Heart right ventricle (tissue), 16 donors: ENCODE measurements around the gene TRMT2B. TPM values are rescaled to one million over a fixed set of nuclear protein-coding genes. Genes with fewer than 3 reads are reported as not detected.

Experiments used
- ATAC-seq, 8 donors: fragments of 200-7000 bp; cut with Tn5 transposase; one replicate each; pipeline ENCODE4 v1.9.1; 2020; ENCODE audit warnings: mild to moderate bottlenecking in 8 of 8, moderate library complexity in 8 of 8, moderate number of reproducible peaks in 1 of 8
- DNase-seq, 2 donors: peaks; one replicate each; pipeline ENCODE4 v3.0.0-alpha.2; 2020
- H3K27ac ChIP-seq, 10 donors: fragments of 200-600 bp; sonication (generic) in 2 of 10; one replicate each; pipeline versions ENCODE4 v1.5.0 to v1.8.0; 2020 to 2022; ENCODE audit warnings: mild to moderate bottlenecking in 3 of 10
- H3K27me3 ChIP-seq, 7 donors: fragments of 200-600 bp; one replicate each; pipeline ENCODE4 v1.8.0; 2021 to 2022; ENCODE audit warnings: mild to moderate bottlenecking in 2 of 7
- H3K36me3 ChIP-seq, 9 donors: fragments of 200-600 bp; sonication (generic) in 1 of 9; one replicate each; pipeline versions ENCODE4 v1.5.0 to v1.8.0; 2020 to 2022; ENCODE audit warnings: mild to moderate bottlenecking in 2 of 9
- H3K4me1 ChIP-seq, 9 donors: fragments of 200-600 bp; sonication (generic) in 1 of 9; one replicate each; pipeline versions ENCODE4 v1.5.0 to v1.8.0; 2020 to 2022; ENCODE audit warnings: mild to moderate bottlenecking in 4 of 9
- H3K4me3 ChIP-seq, 10 donors: fragments of 200-600 bp; sonication (generic) in 2 of 10; one replicate each; pipeline versions ENCODE4 v1.5.0 to v1.8.0; 2020 to 2022; ENCODE audit warnings: mild to moderate bottlenecking in 7 of 10, moderate library complexity in 2 of 10
- H3K9me3 ChIP-seq, 11 donors: fragments of 200-600 bp in 10 of 11; sonication (generic) in 2 of 11; one replicate each; pipeline versions ENCODE4 v1.5.0 to v1.8.0; 2013 to 2022; ENCODE audit warnings: mild to moderate bottlenecking in 2 of 11, control low read depth in 1 of 11, moderate library complexity in 1 of 11
- WGBS, 2 donors: extraction: QIAGEN DNeasy Blood & Tissue Kit; methylation state at CpG; one replicate each; pipeline ENCODE4 v1.1.7; 2013; ENCODE audit warnings: inconsistent platforms in 1 of 2; 5-methylcytosine and 5-hydroxymethylcytosine counted together
- intact Hi-C, 10 donors: fragments of 100-400 bp; cut with DNase I; formaldehyde crosslinking; loops; one replicate each; pipeline versions ENCODE4 v1.11.1 to v1.14.2; 2022
- polyA plus RNA-seq, 2 donors: library from polyadenylated mRNA; stranded (reverse); fragments of 200-250 nt; gene quantifications; one replicate each; pipeline ENCODE4 v1.2.3, GENCODE V29; 2013
- total RNA-seq, 10 donors: library from RNA; stranded (reverse); fragmentation: NEBNext Ultra II Directional in 3 of 10; extraction: Animal tissue kit (Norgen Biotek cat#: 25700) in 3 of 10; gene quantifications; one replicate each; pipeline versions ENCODE4 v1.2.1 to v1.2.4, GENCODE V29; 2021 to 2023
- TF ChIP-seq, protein P1 (sequence below), 9 donors: fragments of 200-600 bp; sonication (generic) in 2 of 9; IDR thresholded peaks; one replicate each; pipeline versions ENCODE4 v1.5.0 to v1.8.0; 2021 to 2022; ENCODE audit warnings: antibody characterized with exemption in 9 of 9, mild to moderate bottlenecking in 5 of 9, moderate library complexity in 1 of 9
- donor health status: Arrhythmogenic right ventricular cardiomyopathy.
- donor health status: ischemic (EF 13 %, LVEDD 7.1; RV severe dilation, severe dysfunction).
- donor health status: healthy with polysubstance abuse.
- donor health status: DM: no; HTN: yes; CAD: no.
- donor health status: DM: no; HTN: no; CAD: no.
- donor health status: ischemic (EF 25% LVEDD 6.9; RV normal size, moderate dysfunction).
- donor health status: ischemic (EF 25% LVEDD 5.7; RV mildly dilated, moderate dysfunction).
- donor health status: healthy.
- donor health status: DM: yes; HTN: yes; CAD: no.
- donor health status: Ischemic cardiomyopathy.
- donor health status: ischemic (EF 35%, LVEDD 5.7; RV mildly dilated, moderate dysfunction).
- donor health status: nonischemic (EF 11% LVEDD 7.7; RV severe dilation, severe dysfunction).
- donor health status: DM: yes; HTN: yes; CAD: no.
- donor health status: PGD.
- donor health status: ischemic (EF 29% LVEDD 5.4; RV normal size, mild dysfunction).
- donor health status: nonischemic (EF 23%, LVEDD 6.1; RV moderate dilation, normal function).

Gene TRMT2B
- total and polyA plus RNA-seq, 12 donors, result 8.2 to 21.2 (median 15.4) TPM

DNA sequence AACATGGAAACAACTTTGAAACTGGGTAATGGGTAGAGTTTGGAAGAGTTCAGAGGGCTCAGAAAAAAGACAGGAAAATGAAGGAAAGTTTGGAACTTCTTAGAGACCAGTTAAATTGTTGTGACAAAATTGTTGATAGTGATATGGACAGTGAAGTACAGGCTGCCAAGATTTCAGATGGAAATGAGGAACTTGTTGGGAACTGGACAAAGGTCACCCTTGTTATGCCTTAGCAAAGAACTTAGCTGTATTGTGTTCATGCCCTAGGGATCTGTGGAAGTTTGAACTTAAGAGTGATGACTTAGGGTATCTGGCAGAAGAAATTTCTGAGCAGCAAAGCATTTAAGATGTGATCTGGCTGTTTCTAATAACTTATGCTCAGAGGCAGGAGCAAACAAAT, 87.5 kb downstream of the TRMT2B start:
- intact Hi-C loops, result no loop called here
- H3K27me3 ChIP-seq, result no peaks in the 10 kb centered on the region
- peaks cover 0 to 6% (median 0%) of the 10 kb centered on the region in 11 donors for H3K9me3 ChIP-seq
- no peak overlapping the region for H3K27ac ChIP-seq
- H3K4me3 ChIP-seq, result no peak overlapping the region
- H3K36me3 ChIP-seq, result no peaks in the 10 kb centered on the region
- no peaks in the 10 kb centered on the region for H3K4me1 ChIP-seq
- TF ChIP-seq, protein P1, sequence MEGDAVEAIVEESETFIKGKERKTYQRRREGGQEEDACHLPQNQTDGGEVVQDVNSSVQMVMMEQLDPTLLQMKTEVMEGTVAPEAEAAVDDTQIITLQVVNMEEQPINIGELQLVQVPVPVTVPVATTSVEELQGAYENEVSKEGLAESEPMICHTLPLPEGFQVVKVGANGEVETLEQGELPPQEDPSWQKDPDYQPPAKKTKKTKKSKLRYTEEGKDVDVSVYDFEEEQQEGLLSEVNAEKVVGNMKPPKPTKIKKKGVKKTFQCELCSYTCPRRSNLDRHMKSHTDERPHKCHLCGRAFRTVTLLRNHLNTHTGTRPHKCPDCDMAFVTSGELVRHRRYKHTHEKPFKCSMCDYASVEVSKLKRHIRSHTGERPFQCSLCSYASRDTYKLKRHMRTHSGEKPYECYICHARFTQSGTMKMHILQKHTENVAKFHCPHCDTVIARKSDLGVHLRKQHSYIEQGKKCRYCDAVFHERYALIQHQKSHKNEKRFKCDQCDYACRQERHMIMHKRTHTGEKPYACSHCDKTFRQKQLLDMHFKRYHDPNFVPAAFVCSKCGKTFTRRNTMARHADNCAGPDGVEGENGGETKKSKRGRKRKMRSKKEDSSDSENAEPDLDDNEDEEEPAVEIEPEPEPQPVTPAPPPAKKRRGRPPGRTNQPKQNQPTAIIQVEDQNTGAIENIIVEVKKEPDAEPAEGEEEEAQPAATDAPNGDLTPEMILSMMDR (IDR thresholded peaks at IDR 0.05), result no peak
- DNase-seq, result no peak
- ATAC-seq, result no peak

DNA sequence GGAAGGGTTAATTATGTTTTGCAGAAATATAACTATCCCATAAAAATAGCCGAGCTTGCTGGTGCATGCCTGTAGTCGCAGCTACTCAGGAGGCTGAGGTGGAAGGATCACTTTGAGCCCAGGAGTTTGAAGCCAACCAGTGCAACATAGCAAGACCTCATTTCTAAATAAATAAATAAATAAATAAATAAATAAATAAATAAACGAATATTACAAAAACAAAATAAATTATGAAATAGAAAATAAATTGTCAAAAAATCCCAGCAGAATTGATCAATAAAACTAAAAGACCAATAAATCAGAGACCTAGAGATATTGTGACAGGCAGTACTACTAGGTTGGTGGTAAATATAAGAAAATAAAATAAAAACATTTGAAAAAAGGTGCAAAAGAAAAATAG, 89.1 kb downstream of the TRMT2B start:
- Histone ChIP-seq H3K27ac (no peak overlapping the region), H3K36me3 (no peaks in the 10 kb centered on the region), H3K4me3 (no peak overlapping the region), H3K27me3 (no peaks in the 10 kb centered on the region), H3K4me1 (no peaks in the 10 kb centered on the region), H3K9me3 (peaks cover 0 to 6% (median 0%) of the 10 kb centered on the region in 11 donors)
- 84 to 88% methylated on average over 3 of the region's 3 CpGs for WGBS, 2 donors
- ATAC-seq (no peak), DNase-seq (no peak)
- TF ChIP-seq, protein P1 (IDR thresholded peaks at IDR 0.05), result no peak
- intact Hi-C loops, result no loop called here

Other genes starting within 250 kb of the TRMT2B start
- gene CSTF2, start 231.7 kb downstream of the TRMT2B start, total RNA-seq, result 10 to 100 TPM in 1 of 10 donors, 1 to 10 TPM in 9; 5.7 to 10.7 (median 8.0) TPM
- 1 to 10 TPM; 1.8 to 8.9 TPM for gene CSTF2, start 231.7 kb downstream of the TRMT2B start, polyA plus RNA-seq
- not detected for gene NOX1, start 177.8 kb downstream of the TRMT2B start, total RNA-seq
- not detected for gene NOX1, start 177.8 kb downstream of the TRMT2B start, polyA plus RNA-seq
- not detected for gene XKRX, start 123.2 kb downstream of the TRMT2B start, total RNA-seq
- under 1 TPM in 1 of 2 donors, not detected in 1; 0.03 TPM for gene XKRX, start 123.2 kb downstream of the TRMT2B start, polyA plus RNA-seq
- not detected for gene ARL13A, start 82.4 kb downstream of the TRMT2B start, total RNA-seq
- not detected for gene ARL13A, start 82.4 kb downstream of the TRMT2B start, polyA plus RNA-seq
- under 1 TPM in 4 of 10 donors, not detected in 6; 0.18 to 0.47 (median 0.29) TPM for gene TMEM35A, start 26.8 kb upstream of the TRMT2B start, total RNA-seq
- gene TMEM35A, start 26.8 kb upstream of the TRMT2B start, polyA plus RNA-seq, result under 1 TPM in 1 of 2 donors, not detected in 1; 0.07 TPM
- 1 to 10 TPM in 1 of 10 donors, under 1 TPM in 9; 0.15 to 2.5 (median 0.53) TPM for gene CENPI, start 46.1 kb upstream of the TRMT2B start, total RNA-seq
- gene CENPI, start 46.1 kb upstream of the TRMT2B start, polyA plus RNA-seq, result under 1 TPM; 0.23 to 0.29 TPM
- gene DRP2, start 167.7 kb upstream of the TRMT2B start, total RNA-seq, result under 1 TPM in 5 of 10 donors, not detected in 5; 0.04 to 0.24 (median 0.09) TPM
- gene DRP2, start 167.7 kb upstream of the TRMT2B start, polyA plus RNA-seq, result under 1 TPM; 0.01 to 0.07 TPM
- under 1 TPM in 1 of 10 donors, not detected in 9; 0.15 TPM for gene TAF7L, start 239.2 kb upstream of the TRMT2B start, total RNA-seq
- gene TAF7L, start 239.2 kb upstream of the TRMT2B start, polyA plus RNA-seq, result under 1 TPM in 1 of 2 donors, not detected in 1; 0.01 TPM